Measurements from ENCODE around the gene BRF1. TPM values are rescaled to one million over a fixed set of nuclear protein-coding genes. Genes with fewer than 3 reads are reported as not detected.
A peak's percentile ranks its signal among the peaks of the same experiment; 100 is the strongest.

Gene BRF1
- total and polyA plus RNA-seq, 2 of the 8 experiments (the other 6 are each of a cell fraction or from before 2014, with no cell fraction given) = 7.7 to 18.3 TPM

GRCh38 chr14:105248368-105249181 is 52.2 kb downstream of the BRF1 start, which contains the start of gene BTBD6 (continued):
- no peak for TF ChIP-seq POU5F1 (IDR thresholded peaks at IDR 0.05; ENCODE audit: low read depth, low read length)
- peak in 1 of 2 experiments; percentile 37; a peak in 1 of 3 replicates for TF ChIP-seq POLR2A (IDR thresholded peaks at IDR 0.05; ENCODE audit: control extremely low read depth in 1 of 2, low read depth in 2 of 2, low read length in 2 of 2)
- TF ChIP-seq PHF8 (conservative IDR thresholded peaks at IDR 0.05; ENCODE audit: low read depth, low read length) = peak; percentile 55
- no peak for TF ChIP-seq CBX5 (IDR thresholded peaks at IDR 0.05; ENCODE audit: low read depth, low read length)
- no peak for TF ChIP-seq TBP (IDR thresholded peaks at IDR 0.05; ENCODE audit: low read depth, low read length)
- TF ChIP-seq TEAD4 (IDR thresholded peaks at IDR 0.05; ENCODE audit: low read depth, low read length) = no peak
- TF ChIP-seq E2F6 (IDR thresholded peaks at IDR 0.05) = peak; percentile 18; the same call in 1 of the 2 replicates
- no peak for TF ChIP-seq RBBP5 (IDR thresholded peaks at IDR 0.05; ENCODE audit: borderline replicate concordance, low read depth, low read length)
- TF ChIP-seq JUND (IDR thresholded peaks at IDR 0.05; ENCODE audit: low read length) = no peak
- TF ChIP-seq KDM4A (IDR thresholded peaks at IDR 0.05; ENCODE audit: low read depth, low read length, severe bottlenecking) = peak; percentile 56
- TF ChIP-seq CTBP2 (IDR thresholded peaks at IDR 0.05; ENCODE audit: borderline replicate concordance, insufficient read depth, insufficient read length, low read length) = no peak
- no peak for TF ChIP-seq SRF (IDR thresholded peaks at IDR 0.05; ENCODE audit: low read depth, low read length)
- TF ChIP-seq SIX5 (IDR thresholded peaks at IDR 0.05; ENCODE audit: low read depth, low read length) = no peak
- TF ChIP-seq BACH1 (IDR thresholded peaks at IDR 0.05; ENCODE audit: low read length) = 0 out of 2 replicates have a peak, but pooled peaks have one; percentile 40
- no peak for TF ChIP-seq KDM5A (IDR thresholded peaks at IDR 0.05; ENCODE audit: low read length)
- no peak for TF ChIP-seq ZNF274 (IDR thresholded peaks at IDR 0.05; ENCODE audit: borderline replicate concordance, extremely low read depth, low read length)
- TF ChIP-seq EZH2 (IDR thresholded peaks at IDR 0.05; ENCODE audit: low read depth, low read length, severe bottlenecking) = no peak
- TF ChIP-seq, protein P1, sequence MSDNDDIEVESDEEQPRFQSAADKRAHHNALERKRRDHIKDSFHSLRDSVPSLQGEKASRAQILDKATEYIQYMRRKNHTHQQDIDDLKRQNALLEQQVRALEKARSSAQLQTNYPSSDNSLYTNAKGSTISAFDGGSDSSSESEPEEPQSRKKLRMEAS (IDR thresholded peaks at IDR 0.05) = peak; percentile 53
- TF ChIP-seq, protein P2, sequence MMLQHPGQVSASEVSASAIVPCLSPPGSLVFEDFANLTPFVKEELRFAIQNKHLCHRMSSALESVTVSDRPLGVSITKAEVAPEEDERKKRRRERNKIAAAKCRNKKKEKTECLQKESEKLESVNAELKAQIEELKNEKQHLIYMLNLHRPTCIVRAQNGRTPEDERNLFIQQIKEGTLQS (IDR thresholded peaks at IDR 0.05; ENCODE audit: insufficient read depth, low read depth, low read length) = no peak
